ENCODE measurements around the gene MUC5AC. TPM values are rescaled to one million over a fixed set of nuclear protein-coding genes. Genes with fewer than 3 reads are reported as not detected.
A peak's percentile ranks its signal among the peaks of the same experiment; 100 is the strongest.
"Not testable (repeated sequence)": the region's sequence is repeated elsewhere in the genome, so short reads cannot be mapped to it uniquely, and the experiment has no call there.

MUC5AC gene
- polyA plus RNA-seq, 3 donors: 0.01 to 0.03 (median 0.03) TPM

- no peak for DNase-seq (ENCODE audit: extremely low read depth in 1 of 11, low read depth in 9 of 11, low spot score in 4 of 11)
Measured at GRCh38 chr11:1237128-1237580, 79.4 kb downstream of the MUC5AC start.

- DNase-seq (ENCODE audit: extremely low read depth in 1 of 11, low read depth in 9 of 11, low spot score in 4 of 11): no peak
Measured at GRCh38 chr11:1237851-1238250, 80.1 kb downstream of the MUC5AC start.

- DNase-seq (ENCODE audit: extremely low read depth in 1 of 11, low read depth in 9 of 11, low spot score in 4 of 11): peak in 9 of 11 donors; percentile 21 to 56 (median 41)
Measured at GRCh38 chr11:1238767-1239595, 81.2 kb downstream of the MUC5AC start.

GRCh38 chr11:1239596-1240205, 81.9 kb downstream of the MUC5AC start:
- no peak for DNase-seq (ENCODE audit: extremely low read depth in 1 of 11, low read depth in 9 of 11, low spot score in 4 of 11)

GRCh38 chr11:1240771-1241170, 83.0 kb downstream of the MUC5AC start:
- DNase-seq (ENCODE audit: extremely low read depth in 1 of 11, low read depth in 9 of 11, low spot score in 4 of 11): no peak

- no peak for DNase-seq (ENCODE audit: extremely low read depth in 1 of 11, low read depth in 9 of 11, low spot score in 4 of 11)
Measured at GRCh38 chr11:1241706-1242105, 84.0 kb downstream of the MUC5AC start.

- DNase-seq (ENCODE audit: extremely low read depth in 1 of 11, low read depth in 9 of 11, low spot score in 4 of 11): no peak
Measured at GRCh38 chr11:1242289-1242688, 84.5 kb downstream of the MUC5AC start.

GRCh38 chr11:1242751-1243150, 85.0 kb downstream of the MUC5AC start:
- not testable (repeated sequence) for DNase-seq (ENCODE audit: extremely low read depth in 1 of 11, low read depth in 9 of 11, low spot score in 4 of 11)

GRCh38 chr11:1243521-1243920, 85.8 kb downstream of the MUC5AC start:
- DNase-seq (ENCODE audit: extremely low read depth in 1 of 11, low read depth in 9 of 11, low spot score in 4 of 11): not testable (repeated sequence)

- not testable (repeated sequence) for DNase-seq (ENCODE audit: extremely low read depth in 1 of 11, low read depth in 9 of 11, low spot score in 4 of 11)
Measured at GRCh38 chr11:1244557-1244956, 86.8 kb downstream of the MUC5AC start.

- not testable (repeated sequence) for DNase-seq (ENCODE audit: extremely low read depth in 1 of 11, low read depth in 9 of 11, low spot score in 4 of 11)
Measured at GRCh38 chr11:1245717-1246116, 88.0 kb downstream of the MUC5AC start.

- not testable (repeated sequence) for DNase-seq (ENCODE audit: extremely low read depth in 1 of 11, low read depth in 9 of 11, low spot score in 4 of 11)
Measured at GRCh38 chr11:1246301-1246700, 88.5 kb downstream of the MUC5AC start.

GRCh38 chr11:1247026-1247425, 89.3 kb downstream of the MUC5AC start:
- not testable (repeated sequence) for DNase-seq (ENCODE audit: extremely low read depth in 1 of 11, low read depth in 9 of 11, low spot score in 4 of 11)

GRCh38 chr11:1248951-1249350, 91.2 kb downstream of the MUC5AC start:
- DNase-seq (ENCODE audit: extremely low read depth in 1 of 11, low read depth in 9 of 11, low spot score in 4 of 11): not testable (repeated sequence)

GRCh38 chr11:1250411-1250810, 92.7 kb downstream of the MUC5AC start:
- DNase-seq (ENCODE audit: extremely low read depth in 1 of 11, low read depth in 9 of 11, low spot score in 4 of 11): not testable (repeated sequence)

Other genes starting within 250 kb of the MUC5AC start
- gene CHID1, start 247.1 kb upstream of the MUC5AC start, polyA plus RNA-seq (ENCODE audit: insufficient read length in 3 of 3): 100 to 1,000 TPM in 2 of 3 donors, 10 to 100 TPM in 1; 100.0 to 125 (median 113) TPM
- gene AP2A2, start 232.1 kb upstream of the MUC5AC start, polyA plus RNA-seq (ENCODE audit: insufficient read length in 3 of 3): 100 to 1,000 TPM; 105 to 133 (median 108) TPM
- gene MUC6, start 121.2 kb upstream of the MUC5AC start, polyA plus RNA-seq (ENCODE audit: insufficient read length in 3 of 3): 10 to 100 TPM; 14.8 to 31.8 (median 17.0) TPM
- gene MUC2, start 83.1 kb upstream of the MUC5AC start, polyA plus RNA-seq (ENCODE audit: insufficient read length in 3 of 3): under 1 TPM; 0.03 to 0.45 (median 0.03) TPM
- gene MUC5B, start 65.1 kb downstream of the MUC5AC start, polyA plus RNA-seq (ENCODE audit: insufficient read length in 3 of 3): under 1 TPM; 0.01 to 0.09 (median 0.05) TPM
- 10 to 100 TPM; 35.9 to 50.1 (median 47.8) TPM for gene TOLLIP, start 151.7 kb downstream of the MUC5AC start, polyA plus RNA-seq (ENCODE audit: insufficient read length in 3 of 3)
- gene BRSK2, start 232.0 kb downstream of the MUC5AC start, polyA plus RNA-seq (ENCODE audit: insufficient read length in 3 of 3): 1 to 10 TPM in 2 of 3 donors, under 1 TPM in 1; 0.56 to 1.7 (median 1.4) TPM

All from renal cortex interstitium (tissue), 11 donors.